WTC11 (cell line): Measurements from ENCODE around the gene NQO2. TPM values are rescaled to one million over a fixed set of nuclear protein-coding genes. Genes with fewer than 3 reads are reported as not detected.

Source experiments
- ATAC-seq: fragments of 200-7000 bp; cut with Tn5 transposase; 2 replicates; pipeline ENCODE4 v1.10.0; 2021; ENCODE audit warnings: mild to moderate bottlenecking, moderate library complexity
- CTCF ChIA-PET: fragments of 300-600 bp; sonication (Branson Sonifier 250); formaldehyde crosslinking; loops from one replicate; lab custom pipeline; 2021; ENCODE audit warnings: antibody characterized with exemption; lab: Charles Lee
- POLR2A ChIA-PET: fragments of 350-600 bp; sonication (Branson Sonifier 250); formaldehyde crosslinking; loops from one replicate; lab custom pipeline; 2021; ENCODE audit warnings: antibody characterized with exemption; lab: Charles Lee
- DNase-seq: peaks from one replicate; pipeline ENCODE4 v3.0.0; 2021; ENCODE audit warnings: low spot score
- H3K27ac Mint-ChIP-seq: 2 replicates; pipeline ENCODE4 v1.8.0; 2021; ENCODE audit warnings: mixed read lengths
- H3K27me3 Mint-ChIP-seq: 2 replicates; pipeline ENCODE4 v1.8.0; 2021; ENCODE audit warnings: low read depth, mild to moderate bottlenecking, moderate library complexity, mixed read lengths
- H3K36me3 Mint-ChIP-seq: 2 replicates; pipeline ENCODE4 v1.8.0; 2021; ENCODE audit warnings: mixed read lengths
- H3K4me1 Mint-ChIP-seq: 2 replicates; pipeline ENCODE4 v1.8.0; 2022; ENCODE audit warnings: mixed read lengths
- H3K4me3 Mint-ChIP-seq: 2 replicates; pipeline ENCODE4 v1.8.0; 2021; ENCODE audit warnings: mild to moderate bottlenecking, moderate library complexity, mixed read lengths
- H3K9me3 Mint-ChIP-seq: 2 replicates; pipeline ENCODE4 v1.8.0; 2021; ENCODE audit warnings: mixed read lengths
- AR ChIP-seq: fragments of 250-450 bp; sonication (Bioruptor Pico); IDR thresholded peaks from 2 replicates; pipeline ENCODE4 v1.9.0; 2021; ENCODE audit warnings: mild to moderate bottlenecking
- ATF3 ChIP-seq: sonication (generic); formaldehyde crosslinking; conservative IDR thresholded peaks from 2 replicates; pipeline ENCODE4 v1.8.1; 2022; ENCODE audit warnings: mild to moderate bottlenecking, missing genetic modification reagents
- CDX4 ChIP-seq: fragments of 250-450 bp; sonication (Bioruptor Pico); IDR thresholded peaks from 2 replicates; pipeline ENCODE4 v1.9.0; 2021; ENCODE audit warnings: moderate library complexity, mild to moderate bottlenecking, inconsistent platforms, borderline replicate concordance
- E2F5 ChIP-seq: sonication (generic); formaldehyde crosslinking; IDR thresholded peaks from 2 replicates; pipeline ENCODE4 v1.8.1; 2022; ENCODE audit warnings: mild to moderate bottlenecking, moderate library complexity, missing genetic modification reagents
- ESRRA ChIP-seq: sonication (generic); formaldehyde crosslinking; IDR thresholded peaks from 2 replicates; pipeline ENCODE4 v1.8.1; 2022; ENCODE audit warnings: mild to moderate bottlenecking, missing genetic modification reagents, borderline replicate concordance
- FOXP4 ChIP-seq: sonication (generic); formaldehyde crosslinking; IDR thresholded peaks from 2 replicates; pipeline ENCODE4 v1.8.0; 2022; ENCODE audit warnings: mild to moderate bottlenecking, missing genetic modification reagents
- GABPB1 ChIP-seq: sonication (generic); formaldehyde crosslinking; IDR thresholded peaks from 2 replicates; pipeline ENCODE4 v1.8.1; 2023; ENCODE audit warnings: mild to moderate bottlenecking, missing genetic modification reagents
- HMGXB4 ChIP-seq: sonication (generic); formaldehyde crosslinking; IDR thresholded peaks from 2 replicates; pipeline ENCODE4 v1.8.1; 2023; ENCODE audit warnings: mild to moderate bottlenecking, moderate library complexity, missing genetic modification reagents
- IRF1 ChIP-seq: sonication (generic); formaldehyde crosslinking; IDR thresholded peaks from 2 replicates; pipeline ENCODE4 v1.8.0; 2023; ENCODE audit warnings: missing genetic modification reagents
- JAZF1 ChIP-seq: fragments of 250-450 bp; sonication (Bioruptor Pico); IDR thresholded peaks from 2 replicates; pipeline ENCODE4 v1.9.0; 2021; ENCODE audit warnings: moderate library complexity, mild to moderate bottlenecking, inconsistent platforms
- MAX ChIP-seq: sonication (generic); formaldehyde crosslinking; IDR thresholded peaks from 2 replicates; pipeline ENCODE4 v1.8.0; 2022; ENCODE audit warnings: mild to moderate bottlenecking, missing genetic modification reagents
- NR1H2 ChIP-seq: sonication (generic); formaldehyde crosslinking; IDR thresholded peaks from 2 replicates; pipeline ENCODE4 v1.9.0; 2021; ENCODE audit warnings: mild to moderate bottlenecking, moderate library complexity, missing genetic modification reagents
- NR3C1 ChIP-seq: sonication (generic); formaldehyde crosslinking; conservative IDR thresholded peaks from 2 replicates; pipeline ENCODE4 v1.8.1; 2023; ENCODE audit warnings: low read depth, mild to moderate bottlenecking, missing genetic modification reagents
- OVOL2 ChIP-seq: fragments of 250-450 bp; sonication (Bioruptor Pico); IDR thresholded peaks from 2 replicates; pipeline ENCODE4 v1.9.0; 2021; ENCODE audit warnings: mild to moderate bottlenecking, borderline replicate concordance
- PRRX2 ChIP-seq: fragments of 250-450 bp; sonication (Bioruptor Pico); IDR thresholded peaks from 2 replicates; pipeline ENCODE4 v1.8.0; 2021; ENCODE audit warnings: mild to moderate bottlenecking
- RELA ChIP-seq: sonication (generic); formaldehyde crosslinking; IDR thresholded peaks from 2 replicates; pipeline ENCODE4 v1.8.1; 2022; ENCODE audit warnings: missing genetic modification reagents, mild to moderate bottlenecking, borderline replicate concordance
- RORB ChIP-seq: fragments of 250-450 bp; sonication (Bioruptor Pico); IDR thresholded peaks from 2 replicates; pipeline ENCODE4 v1.9.0; 2021; ENCODE audit warnings: mild to moderate bottlenecking
- SMAD3 ChIP-seq: sonication (generic); formaldehyde crosslinking; IDR thresholded peaks from 2 replicates; pipeline ENCODE4 v1.8.0; 2022; ENCODE audit warnings: missing genetic modification reagents, mild to moderate bottlenecking, borderline replicate concordance
- SMAD4 ChIP-seq: sonication (generic); formaldehyde crosslinking; IDR thresholded peaks from 2 replicates; pipeline ENCODE4 v1.8.0; 2022; ENCODE audit warnings: mild to moderate bottlenecking, missing genetic modification reagents
- TCF7 ChIP-seq: sonication (generic); formaldehyde crosslinking; IDR thresholded peaks from 2 replicates; pipeline ENCODE4 v1.8.0; 2022; ENCODE audit warnings: mild to moderate bottlenecking, low read depth, missing genetic modification reagents, moderate library complexity
- TEAD1 ChIP-seq: sonication (generic); formaldehyde crosslinking; IDR thresholded peaks from 2 replicates; pipeline ENCODE4 v1.8.0; 2022; ENCODE audit warnings: mild to moderate bottlenecking, missing genetic modification reagents
- TEAD4 ChIP-seq: sonication (generic); formaldehyde crosslinking; IDR thresholded peaks from 2 replicates; pipeline ENCODE4 v1.8.0; 2022; ENCODE audit warnings: mild to moderate bottlenecking, missing genetic modification reagents
- ZNF138 ChIP-seq: sonication (generic); formaldehyde crosslinking; conservative IDR thresholded peaks from 2 replicates; pipeline ENCODE4 v1.8.1; 2022; ENCODE audit warnings: mild to moderate bottlenecking, moderate library complexity, missing genetic modification reagents
- ZNF396 ChIP-seq: fragments of 250-450 bp; sonication (Bioruptor Pico); IDR thresholded peaks from 2 replicates; pipeline ENCODE4 v1.8.0; 2021; ENCODE audit warnings: mild to moderate bottlenecking, moderate library complexity, borderline replicate concordance
- total RNA-seq: library from RNA; stranded (reverse); gene quantifications from 3 replicates; pipeline ENCODE4 v1.2.3, GENCODE V29; 2021

Gene NQO2
- total RNA-seq, 1 experiment from 2014 or later, result 119 TPM

GRCh38 chr6:2950713-2951112, 49.0 kb upstream of the NQO2 start:
- TF ChIP-seq CDX4 (CRISPR knock-in tag), result no peak
- no peak for TF ChIP-seq IRF1 (CRISPR knock-in tag)
- TF ChIP-seq TEAD1 (CRISPR knock-in tag), result no peak
- TF ChIP-seq TCF7 (CRISPR knock-in tag), result no peak
- no peak for TF ChIP-seq MAX (CRISPR knock-in tag)
- TF ChIP-seq NR3C1 (CRISPR knock-in tag), result no peak
- TF ChIP-seq TEAD4 (CRISPR knock-in tag), result no peak
- no peak for TF ChIP-seq OVOL2 (CRISPR knock-in tag)
- no peak for TF ChIP-seq SMAD3 (CRISPR knock-in tag)
- TF ChIP-seq HMGXB4 (CRISPR knock-in tag), result no peak
- no peak for TF ChIP-seq GABPB1 (CRISPR knock-in tag)
- DNase-seq (no peak), ATAC-seq (no peak)
- no peak overlapping the region for H3K4me3 Mint-ChIP-seq
- H3K27me3 Mint-ChIP-seq, result no peaks in the 10 kb centered on the region
- POLR2A ChIA-PET, result interaction anchor here (0.6 kb wide), 2 partner anchors 102 to 568 kb away, joined by 3 read pairs; no protein-coding TSS in a partner anchor
- H3K4me1 Mint-ChIP-seq, result peaks cover 24% of the 10 kb centered on the region
- peaks cover 5% of the 10 kb centered on the region; the same call in 1 of the 2 replicates for H3K36me3 Mint-ChIP-seq
- no peak overlapping the region for H3K27ac Mint-ChIP-seq
- CTCF ChIA-PET, result interaction anchor here (0.7 to 3.3 kb wide), 6 partner anchors 11 to 159 kb away, joined by 3 to 114 read pairs (median 6); no protein-coding TSS in a partner anchor
- no peaks in the 10 kb centered on the region for H3K9me3 Mint-ChIP-seq

- ChIA-PET POLR2A (interaction anchor here (1.2 to 2.6 kb wide), 2 partner anchors 20 to 38 kb away, joined by 4 to 25 read pairs; partner anchors contain the start of gene SERPINB6), CTCF (interaction anchor here (0.8 to 3.3 kb wide), 67 partner anchors 9 to 464 kb away, joined by 3 to 203 read pairs (median 6); partner anchors contain the start of genes NQO2, RIPK1, SERPINB1 and SERPINB6)
- Mint-ChIP-seq H3K9me3 (no peaks in the 10 kb centered on the region), H3K4me1 (peaks cover 24% of the 10 kb centered on the region), H3K4me3 (no peak overlapping the region), H3K27ac (peak overlapping the region; percentile 21; the same call in 1 of the 2 replicates), H3K36me3 (peaks cover 5% of the 10 kb centered on the region; the same call in 1 of the 2 replicates), H3K27me3 (no peaks in the 10 kb centered on the region)
- DNase-seq, result no peak
- no peak for ATAC-seq
- TF ChIP-seq JAZF1 (no peak), PRRX2 (no peak), RELA (CRISPR knock-in tag) (no peak), AR (CRISPR knock-in tag) (no peak), E2F5 (CRISPR knock-in tag) (no peak), SMAD4 (no peak), ATF3 (CRISPR knock-in tag) (no peak), ZNF138 (CRISPR knock-in tag) (no peak), CDX4 (CRISPR knock-in tag) (no peak), ZNF396 (CRISPR knock-in tag) (no peak), NR1H2 (CRISPR knock-in tag) (no peak), ESRRA (CRISPR knock-in tag) (no peak), RORB (no peak), FOXP4 (CRISPR knock-in tag) (no peak)
These were observed 48.0 kb upstream of the NQO2 start for GRCh38 chr6:2951728-2952127.
